ENCODE data around the gene R3HDML. TPM values are rescaled to one million over a fixed set of nuclear protein-coding genes. Genes with fewer than 3 reads are reported as not detected.

R3HDML gene

DNA sequence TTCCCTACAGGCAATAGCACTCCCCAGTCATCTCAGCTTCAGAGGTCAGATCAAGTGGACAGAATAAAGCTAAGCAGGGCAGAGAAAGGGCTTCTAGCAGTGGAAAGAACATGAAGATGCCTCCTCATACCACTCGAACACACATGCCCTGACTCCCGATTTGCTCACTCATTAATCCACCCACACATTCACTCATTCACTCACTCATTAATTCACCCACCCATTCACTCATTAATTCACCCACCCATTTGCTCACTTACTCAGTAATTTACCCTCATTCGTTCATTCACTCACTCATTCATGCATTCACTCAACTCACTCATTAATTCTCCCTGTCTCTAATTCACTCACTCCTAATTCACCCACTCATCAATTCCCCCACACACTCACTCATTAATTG, 62.6 kb downstream of the R3HDML start:
- no peak overlapping the region for H2AFZ ChIP-seq (ENCODE audit: low read depth, low read length)
- no peak overlapping the region for H3K18ac ChIP-seq (ENCODE audit: low read depth in 1 of 2, low read length in 2 of 2)
- no peak overlapping the region for H3K4me3 ChIP-seq (ENCODE audit: insufficient read depth in 1 of 2, low read depth in 1 of 2, low read length in 2 of 2)
- H3K4me1 ChIP-seq (ENCODE audit: control insufficient read depth, insufficient read depth, low read depth, low read length) = peaks cover 20% of the 10 kb centered on the region
- peaks cover 37 to 93% of the 10 kb centered on the region in 2 experiments for H3K27me3 ChIP-seq (ENCODE audit: control insufficient read depth in 1 of 2, insufficient read depth in 1 of 2, low read length in 2 of 2)
- H2BK12ac ChIP-seq (ENCODE audit: low read length in 2 of 2) = no peak overlapping the region
- H2BK5ac ChIP-seq (ENCODE audit: low read depth, low read length, poor library complexity, severe bottlenecking) = no peak overlapping the region
- no peak overlapping the region for H3K4me2 ChIP-seq (ENCODE audit: low read length, poor library complexity, severe bottlenecking)
- H2BK120ac ChIP-seq (ENCODE audit: low read depth, low read length) = no peak overlapping the region
- H3K14ac ChIP-seq (ENCODE audit: low read length in 2 of 2) = no peak overlapping the region
- no peak for DNase-seq
- no peak overlapping the region for H2AK5ac ChIP-seq (ENCODE audit: low read length, severe bottlenecking)
- H3K9ac ChIP-seq (ENCODE audit: low read length) = no peak overlapping the region
- 75% methylated on average over 3 of the region's 3 CpGs for WGBS
- no peak overlapping the region for H4K91ac ChIP-seq (ENCODE audit: low read length)
- H3K4ac ChIP-seq (ENCODE audit: low read depth in 1 of 2, low read length in 2 of 2) = no peak overlapping the region
- no peaks in the 10 kb centered on the region for H3K9me3 ChIP-seq (ENCODE audit: control insufficient read depth, low read length)
- no peak overlapping the region for H4K8ac ChIP-seq (ENCODE audit: low read length)
- no peak overlapping the region for H3K23ac ChIP-seq (ENCODE audit: low read length in 2 of 2)
- H2BK15ac ChIP-seq (ENCODE audit: low read depth, poor library complexity, severe bottlenecking) = no peak overlapping the region
- H3K79me1 ChIP-seq (replicated peaks; ENCODE audit: low read length, poor library complexity, severe bottlenecking) = no peaks in the 10 kb centered on the region
- no peaks in the 10 kb centered on the region for H3K36me3 ChIP-seq (ENCODE audit: control insufficient read depth in 1 of 2, insufficient read depth in 2 of 2, low read depth in 1 of 2, low read length in 2 of 2)
- H3K27ac ChIP-seq (ENCODE audit: low read length, poor library complexity, severe bottlenecking) = no peak overlapping the region

DNA sequence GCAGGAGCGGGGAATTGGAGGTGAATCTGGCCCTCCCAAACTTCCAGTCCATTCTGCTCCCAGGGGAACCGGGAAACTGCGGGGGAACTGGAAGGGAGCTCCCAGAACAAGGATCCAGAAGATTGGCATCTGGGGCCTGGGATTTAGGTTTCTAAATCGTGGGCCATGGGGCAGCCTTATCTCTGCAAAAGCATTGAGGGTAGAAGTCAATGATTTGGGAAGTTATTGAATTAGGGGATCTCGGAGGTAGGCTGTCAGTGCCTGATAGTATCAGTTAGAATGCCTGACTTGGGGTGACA, 63.8 kb downstream of the R3HDML start:
- Histone ChIP-seq H3K9me3 (ENCODE audit: control insufficient read depth, low read length) (no peaks in the 10 kb centered on the region), H3K27ac (ENCODE audit: low read length, poor library complexity, severe bottlenecking) (no peak overlapping the region), H2AFZ (ENCODE audit: low read depth, low read length) (no peak overlapping the region), H2AK5ac (ENCODE audit: low read length, severe bottlenecking) (no peak overlapping the region), H3K36me3 (ENCODE audit: control insufficient read depth in 1 of 2, insufficient read depth in 2 of 2, low read depth in 1 of 2, low read length in 2 of 2) (no peaks in the 10 kb centered on the region), H2BK12ac (ENCODE audit: low read length in 2 of 2) (no peak overlapping the region), H4K91ac (ENCODE audit: low read length) (no peak overlapping the region), H2BK120ac (ENCODE audit: low read depth, low read length) (no peak overlapping the region), H3K9ac (ENCODE audit: low read length) (no peak overlapping the region), H4K8ac (ENCODE audit: low read length) (no peak overlapping the region), H3K27me3 (ENCODE audit: control insufficient read depth in 1 of 2, insufficient read depth in 1 of 2, low read length in 2 of 2) (peaks cover 33 to 85% of the 10 kb centered on the region in 2 experiments), H3K14ac (ENCODE audit: low read length in 2 of 2) (no peak overlapping the region), H3K4me3 (ENCODE audit: insufficient read depth in 1 of 2, low read depth in 1 of 2, low read length in 2 of 2) (no peak overlapping the region), H3K4me2 (ENCODE audit: low read length, poor library complexity, severe bottlenecking) (no peak overlapping the region), H3K18ac (ENCODE audit: low read depth in 1 of 2, low read length in 2 of 2) (no peak overlapping the region), H2BK5ac (ENCODE audit: low read depth, low read length, poor library complexity, severe bottlenecking) (no peak overlapping the region), H3K79me1 (replicated peaks; ENCODE audit: low read length, poor library complexity, severe bottlenecking) (no peaks in the 10 kb centered on the region), H3K4me1 (ENCODE audit: control insufficient read depth, insufficient read depth, low read depth, low read length) (peaks cover 24% of the 10 kb centered on the region), H3K23ac (ENCODE audit: low read length in 2 of 2) (no peak overlapping the region), H3K4ac (ENCODE audit: low read depth in 1 of 2, low read length in 2 of 2) (no peak overlapping the region), H2BK15ac (ENCODE audit: low read depth, poor library complexity, severe bottlenecking) (no peak overlapping the region)
- 85% methylated on average over 5 of the region's 5 CpGs for WGBS
- no peak for DNase-seq

Small RNAs within 50 kb of the gene (small RNA-seq; reads per million reads assigned to genes)
- gene RF00019 (ENCODE audit: low read depth) = not detected
